ENCODE data around the gene TBC1D19.
A peak's percentile ranks its signal among the peaks of the same experiment; 100 is the strongest.
"Not testable (repeated sequence)": the region's sequence is repeated elsewhere in the genome, so short reads cannot be mapped to it uniquely, and the experiment has no call there.

TBC1D19 gene

GRCh38 chr4:26607776-26608175, 23.9 kb downstream of the TBC1D19 start:
- DNase-seq, result no peak

DNA sequence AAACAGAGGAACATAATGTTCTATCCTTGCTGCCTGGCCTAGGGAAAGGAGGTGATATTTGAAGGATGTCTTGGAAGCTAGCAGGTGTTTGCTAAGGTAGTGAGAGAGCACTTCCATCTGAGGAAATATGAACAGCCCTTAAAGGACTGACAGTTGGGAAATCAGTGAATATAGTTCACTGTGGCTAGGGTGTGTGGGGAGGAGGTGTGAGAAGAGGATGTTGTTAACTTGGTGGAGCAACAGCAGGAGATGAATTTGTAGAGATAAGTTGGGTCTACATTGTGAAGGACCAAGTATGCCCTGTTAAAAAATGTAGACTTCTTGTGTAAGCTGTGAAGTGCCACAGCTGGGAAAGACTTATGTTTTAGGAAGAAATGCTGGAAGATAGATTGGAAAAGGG, 25.5 kb downstream of the TBC1D19 start:
- DNase-seq, result no peak

- DNase-seq, result no peak
Measured at GRCh38 chr4:26609868-26610267, 26.0 kb downstream of the TBC1D19 start.

- DNase-seq, result no peak
Measured at GRCh38 chr4:26611372-26611771, 27.5 kb downstream of the TBC1D19 start.

- DNase-seq, result no peak
Measured at GRCh38 chr4:26611885-26612284, 28.0 kb downstream of the TBC1D19 start.

- DNase-seq, result no peak
Measured at GRCh38 chr4:26613237-26613636, 29.4 kb downstream of the TBC1D19 start.

GRCh38 chr4:26613735-26614134, 29.9 kb downstream of the TBC1D19 start:
- DNase-seq, result no peak

- DNase-seq, result peak; percentile 26
Measured at GRCh38 chr4:26619784-26620183, 35.9 kb downstream of the TBC1D19 start.

DNA sequence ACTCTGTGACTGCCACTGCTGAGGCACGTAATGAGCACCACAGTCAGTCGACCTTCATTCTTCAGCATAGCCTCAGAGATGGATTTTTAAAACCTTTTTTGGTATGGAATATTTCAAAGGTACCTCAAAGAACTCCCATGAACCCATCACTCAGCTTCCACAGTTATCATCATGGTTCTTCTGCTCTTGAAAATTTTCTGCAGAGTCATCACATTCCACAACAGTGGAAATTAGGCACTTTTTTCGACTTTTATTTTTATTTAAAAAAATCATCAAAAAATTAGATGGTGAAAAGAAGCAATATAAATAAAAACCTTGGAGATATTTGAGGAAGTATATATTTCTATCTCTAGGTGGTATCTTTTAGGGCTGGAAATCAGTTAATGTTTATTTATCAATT, 37.5 kb downstream of the TBC1D19 start:
- no peak for DNase-seq

- no peak for DNase-seq
Measured at GRCh38 chr4:26622913-26623312, 39.0 kb downstream of the TBC1D19 start.

DNA sequence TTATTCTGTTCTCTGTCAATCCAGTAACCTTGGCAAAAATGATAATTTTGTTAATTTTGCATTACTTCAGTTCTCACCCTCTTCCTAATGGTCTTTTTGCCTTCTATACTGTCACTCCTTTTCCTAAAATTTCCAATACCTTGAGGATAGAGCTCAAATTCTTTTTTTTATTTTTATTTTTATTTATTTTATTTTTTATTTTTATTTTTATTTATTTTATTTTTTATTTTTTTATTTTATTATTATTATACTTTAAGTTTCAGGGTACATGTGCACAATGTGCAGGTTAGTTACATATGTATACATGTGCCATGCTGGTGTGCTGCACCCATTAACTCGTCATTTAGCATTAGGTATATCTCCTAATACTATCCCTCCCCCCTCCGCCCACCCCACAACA, 42.8 kb downstream of the TBC1D19 start:
- not testable (repeated sequence) for DNase-seq

GRCh38 chr4:26632916-26633315, 49.0 kb downstream of the TBC1D19 start:
- no peak for DNase-seq

DNA sequence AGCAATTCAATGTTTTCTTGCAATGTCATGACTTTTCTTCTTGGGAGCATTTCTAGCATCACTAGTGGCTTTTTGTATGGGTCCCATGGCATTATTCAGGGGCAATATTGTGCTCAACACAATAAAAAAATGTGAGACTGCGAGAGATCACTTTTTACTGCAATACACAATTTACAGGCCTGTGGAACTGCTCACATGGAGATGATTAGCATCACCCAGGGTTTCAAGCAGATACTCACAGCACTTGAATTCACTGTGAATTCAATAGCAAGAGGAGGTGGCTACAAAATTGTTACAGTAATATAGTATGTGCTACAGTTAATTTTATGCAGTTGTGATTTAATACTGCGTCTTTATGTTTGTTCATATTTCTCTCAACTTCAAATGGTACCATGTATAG, 50.4 kb downstream of the TBC1D19 start:
- no peak for DNase-seq

GRCh38 chr4:26636458-26636857, 52.6 kb downstream of the TBC1D19 start:
- DNase-seq, result no peak

DNA sequence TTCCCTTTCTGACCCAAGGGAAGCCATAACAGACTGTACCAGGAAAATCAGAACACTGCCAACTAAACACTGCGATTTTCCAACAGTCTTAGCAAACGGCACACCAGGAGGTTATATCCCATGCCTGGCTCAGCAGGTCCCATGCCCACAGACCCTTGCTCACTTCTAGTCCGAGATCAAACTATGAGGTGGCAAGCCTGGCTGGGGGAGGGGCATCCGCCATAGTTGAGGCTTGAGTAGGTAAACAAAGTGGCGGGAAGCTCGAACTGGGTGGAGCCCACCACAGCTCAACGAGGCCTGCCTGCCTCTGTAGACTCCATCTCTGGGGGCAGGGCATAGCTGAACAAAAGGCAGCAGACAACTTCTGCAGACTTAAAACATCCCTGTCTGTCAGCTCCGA, 56.8 kb downstream of the TBC1D19 start:
- DNase-seq, result not testable (repeated sequence)

DNA sequence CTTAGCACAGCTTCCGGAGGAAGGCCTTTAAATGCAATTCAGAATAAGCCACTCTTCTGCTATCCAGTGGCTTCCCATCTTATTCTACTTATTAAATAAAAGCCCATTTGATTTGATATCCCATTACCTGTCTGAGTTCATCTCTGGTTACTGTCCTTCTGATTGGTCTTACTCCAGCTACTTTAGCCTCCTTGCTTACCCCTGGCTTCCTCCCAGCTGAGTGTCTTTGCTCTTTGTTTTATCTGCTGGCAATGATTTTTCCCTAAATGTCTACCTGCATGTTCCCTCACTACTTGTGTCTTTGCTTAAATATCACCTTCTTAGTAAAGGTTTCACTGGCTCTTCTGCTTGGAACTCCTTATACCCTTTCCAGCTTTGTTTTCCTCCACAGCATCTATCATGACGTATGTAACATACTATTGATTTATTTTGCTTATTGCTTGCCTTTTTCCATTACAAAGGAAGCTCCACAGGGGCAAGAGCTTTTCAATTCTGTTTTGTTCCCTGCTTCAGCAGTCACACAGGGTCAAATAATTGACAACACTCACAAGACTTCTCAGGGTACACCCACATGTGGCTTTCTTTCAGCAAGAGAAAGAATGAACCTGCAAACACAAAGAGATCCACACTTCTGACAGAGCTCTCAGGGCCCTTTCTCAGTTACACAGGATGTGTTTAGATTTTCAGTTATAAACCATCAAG, 63.8 kb downstream of the TBC1D19 start:
- no peak for DNase-seq

DNA sequence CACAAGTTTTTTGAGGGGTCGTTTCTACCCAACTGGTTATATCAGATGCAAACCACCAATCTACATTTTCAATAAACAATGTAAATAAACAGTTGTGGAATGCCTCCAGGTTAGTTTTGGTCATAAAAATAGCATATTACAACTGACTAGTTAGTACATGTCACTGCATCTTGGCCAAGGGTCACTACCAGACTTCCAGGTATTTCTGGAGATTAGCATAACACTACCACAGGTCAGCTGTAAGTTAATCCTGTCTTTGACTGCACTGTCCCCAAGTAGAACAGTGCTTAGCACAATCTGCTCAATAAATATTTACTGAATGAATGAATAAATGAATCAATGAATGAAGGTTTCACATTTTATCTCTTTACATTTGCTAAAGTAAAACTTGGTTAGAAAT, 64.4 kb downstream of the TBC1D19 start:
- DNase-seq, result no peak

DNA sequence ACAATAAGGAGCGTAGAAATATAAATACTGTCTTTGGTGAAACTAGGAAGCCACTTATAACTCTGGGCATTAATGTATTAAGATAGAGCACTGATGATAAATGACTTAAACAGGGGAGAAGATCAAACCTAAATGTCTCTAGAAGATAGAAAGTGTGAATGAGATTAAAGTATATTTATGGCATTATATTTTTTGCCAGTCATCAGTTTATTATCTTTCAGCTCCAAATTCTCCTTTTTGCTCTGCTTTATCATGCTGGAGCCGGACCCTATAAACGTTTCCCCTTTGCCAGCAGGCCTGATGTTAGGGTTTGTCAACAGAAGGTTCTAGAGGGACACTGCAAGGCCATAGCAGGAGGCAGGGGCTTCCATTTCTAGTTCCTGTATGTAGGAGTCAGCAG, 76.4 kb downstream of the TBC1D19 start:
- no peak for DNase-seq

- no peak for DNase-seq
Measured at GRCh38 chr4:26663888-26664287, 80.0 kb downstream of the TBC1D19 start.

DNA sequence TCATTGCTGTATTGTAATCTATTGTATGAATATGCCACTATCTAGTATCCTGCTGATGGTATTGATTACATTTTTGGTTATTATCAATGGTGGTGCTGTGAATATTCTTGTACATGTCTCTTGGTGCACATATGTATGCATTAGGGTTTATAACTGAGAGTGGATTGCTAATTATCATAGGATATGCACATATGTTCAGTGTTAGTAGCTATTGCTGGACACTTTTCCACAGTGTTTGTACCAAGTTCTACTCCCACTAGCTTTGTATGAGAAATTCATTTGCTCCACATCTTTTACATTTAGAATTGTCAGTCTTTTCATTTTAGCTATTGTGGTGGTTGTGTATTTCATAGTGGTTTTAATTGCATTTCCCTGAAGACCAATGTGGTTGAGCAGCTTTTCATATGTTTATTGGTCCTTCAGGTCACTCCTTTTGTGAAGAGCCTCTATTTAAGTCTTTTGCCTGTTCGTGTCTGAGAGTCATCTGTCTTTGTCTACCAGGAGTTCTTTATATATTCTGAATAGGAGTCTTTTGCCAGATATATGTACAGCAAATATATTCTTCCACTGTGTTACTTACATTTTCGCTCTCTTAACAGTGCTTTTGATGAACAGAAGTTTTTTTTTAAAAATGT, 87.1 kb downstream of the TBC1D19 start:
- DNase-seq, result no peak

DNA sequence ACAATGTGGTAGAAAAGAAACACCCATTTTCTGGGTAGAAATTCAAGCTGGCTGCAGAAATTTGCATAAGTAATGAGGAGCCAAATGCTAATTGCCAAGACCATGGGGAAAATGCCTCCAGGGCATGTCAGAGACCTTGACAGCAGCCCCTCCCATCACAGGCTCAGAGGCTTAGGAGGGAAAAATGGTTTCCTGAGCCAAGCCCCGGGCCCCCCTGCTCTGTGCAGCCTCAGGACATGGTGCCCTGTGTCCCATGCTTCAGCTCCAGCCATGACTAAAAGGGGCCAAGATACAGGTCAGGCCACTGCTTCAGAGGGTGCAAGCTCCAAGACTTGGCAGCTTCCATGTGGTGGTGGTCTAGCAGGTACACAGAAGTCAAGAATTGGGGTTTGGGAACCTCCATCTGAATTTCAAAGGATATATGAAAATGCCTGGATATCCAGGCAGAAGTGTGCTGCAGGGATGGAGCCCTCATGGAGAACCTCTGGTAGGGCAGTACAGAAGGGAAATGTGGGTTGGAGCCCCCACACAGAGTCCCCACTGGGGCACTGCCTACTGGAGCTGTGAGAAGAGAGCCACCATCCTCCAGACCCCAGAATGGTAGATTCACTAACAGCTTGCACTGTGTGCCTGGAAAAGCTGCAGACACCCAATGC, 95.3 kb downstream of the TBC1D19 start:
- not testable (repeated sequence) for DNase-seq

GRCh38 chr4:26682436-26682835, 98.6 kb downstream of the TBC1D19 start:
- DNase-seq, result no peak

DNA sequence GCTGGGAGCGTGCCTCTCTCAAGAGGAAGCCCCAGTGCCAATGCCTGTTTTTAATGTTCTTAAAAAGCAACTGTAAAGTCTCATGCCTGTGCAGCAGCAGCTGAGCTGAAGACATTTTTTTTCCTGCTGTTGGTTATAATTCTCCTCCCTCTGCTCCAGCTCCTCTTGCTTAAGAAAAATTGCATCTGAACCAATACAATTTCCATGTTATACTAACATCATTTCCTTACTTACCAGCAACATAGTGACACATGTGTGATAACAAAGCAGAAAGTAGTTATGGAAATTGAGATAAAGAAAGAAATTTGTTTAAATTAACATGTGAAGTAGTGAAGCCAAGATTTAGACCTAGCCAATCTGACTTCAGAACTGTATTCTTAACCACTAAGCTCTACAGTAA, 101.4 kb downstream of the TBC1D19 start:
- no peak for DNase-seq

GRCh38 chr4:26687728-26688127, 103.8 kb downstream of the TBC1D19 start:
- peak; percentile 74 for DNase-seq

Data from kidney glomerular epithelial cell (primary cell).